Activated CD4-positive, alpha-beta memory T cell treated with anti-CD3 and anti-CD28 coated beads, Interleukin-2, amount 10 ng/mL, durations not matched to agents 7 days and 5 days (primary cell): ENCODE results near the gene REPIN1. TPM values are rescaled to one million over a fixed set of nuclear protein-coding genes. Genes with fewer than 3 reads are reported as not detected.

Source experiments
- CTCF ChIA-PET: fragments of 350-600 bp; sonication (Branson Sonifier 250); formaldehyde crosslinking; loops from one replicate; lab custom pipeline; 2021; ENCODE audit warnings: antibody characterized with exemption, inconsistent platforms; lab: Charles Lee
- POLR2A ChIA-PET: fragments of 350-600 bp; sonication (Branson Sonifier 250); formaldehyde crosslinking; loops from one replicate; lab custom pipeline; 2021; ENCODE audit warnings: antibody characterized with exemption; lab: Charles Lee
- DNase-seq: peaks from one replicate; pipeline ENCODE4 v3.0.0-alpha.2; 2020
- H3K27ac Mint-ChIP-seq: one replicate; pipeline ENCODE4 v1.8.0; 2021; ENCODE audit warnings: mild to moderate bottlenecking, mixed read lengths
- H3K27me3 Mint-ChIP-seq: one replicate; pipeline ENCODE4 v1.8.0; 2021; ENCODE audit warnings: mixed read lengths
- H3K36me3 Mint-ChIP-seq: one replicate; pipeline ENCODE4 v1.8.0; 2021; ENCODE audit warnings: low read depth, mixed read lengths
- H3K4me1 Mint-ChIP-seq: one replicate; pipeline ENCODE4 v1.8.0; 2021; ENCODE audit warnings: mixed read lengths
- H3K4me3 Mint-ChIP-seq: one replicate; pipeline ENCODE4 v1.8.0; 2021; ENCODE audit warnings: mild to moderate bottlenecking, mixed read lengths
- H3K9me3 Mint-ChIP-seq: one replicate; pipeline ENCODE4 v1.8.0; 2021; ENCODE audit warnings: mixed read lengths
- total RNA-seq, 2 experiments: library from RNA; stranded (reverse); gene quantifications; one replicate each; pipeline ENCODE4 v1.2.3, GENCODE V29; 2021

Gene REPIN1
- total RNA-seq, 2 experiments from 2014 or later, result 42.9 to 45.9 TPM

DNA sequence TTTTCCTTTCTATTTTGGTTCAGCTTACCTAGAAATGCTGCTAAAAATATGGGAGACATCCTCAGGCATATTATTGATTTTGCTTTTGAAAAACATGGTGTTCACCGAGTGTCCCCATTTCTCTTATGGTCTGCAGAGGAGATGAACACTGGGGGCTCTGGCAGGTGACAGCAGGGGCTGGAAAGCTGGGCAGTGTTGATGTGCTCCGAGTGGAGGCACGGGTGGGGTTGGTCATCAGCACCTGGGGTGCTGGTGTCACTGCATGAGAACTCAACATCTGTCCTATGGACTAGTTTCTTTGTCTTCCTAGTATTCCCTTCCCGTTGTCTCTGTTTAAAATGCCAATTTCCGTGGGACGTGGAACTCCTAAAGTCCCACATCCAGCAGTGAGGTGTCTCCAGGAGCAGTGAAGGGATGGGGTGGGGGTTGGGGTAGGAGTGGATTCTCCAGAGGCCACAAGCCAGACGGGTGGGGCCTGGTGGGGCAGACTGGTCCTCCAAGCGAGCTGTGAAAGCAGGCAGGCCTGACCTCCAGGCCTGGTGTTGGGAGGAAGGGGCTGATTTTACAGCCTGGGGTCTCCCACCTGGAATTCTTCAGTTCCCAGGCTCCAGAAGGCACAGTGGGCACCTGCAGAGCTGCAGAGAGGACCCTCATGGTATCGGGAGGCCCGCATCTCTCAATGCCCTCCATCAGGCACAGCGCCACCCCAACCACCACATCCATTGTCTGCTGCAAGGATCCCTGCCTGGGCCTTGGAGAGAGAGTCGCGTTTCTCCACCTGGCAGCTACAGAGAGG lies 35.0 kb downstream of the REPIN1 start:
- no peaks in the 10 kb centered on the region for H3K9me3 Mint-ChIP-seq
- peak overlapping the region; percentile 86 for H3K4me3 Mint-ChIP-seq
- ChIA-PET POLR2A (interaction anchor here (1.0 to 4.9 kb wide), 7 partner anchors 11 to 352 kb away, joined by 3 to 41 read pairs (median 10); partner anchors contain the start of genes ACTR3C, LRRC61, REPIN1 and ZNF775), CTCF (interaction anchor here (0.8 to 2.2 kb wide), 4 partner anchors 19 to 352 kb away, joined by 3 to 7 read pairs (median 5); partner anchors contain the start of gene REPIN1)
- peaks cover 12% of the 10 kb centered on the region for H3K36me3 Mint-ChIP-seq
- no peaks in the 10 kb centered on the region for H3K27me3 Mint-ChIP-seq
- peak overlapping the region; percentile 74 for H3K27ac Mint-ChIP-seq
- DNase-seq, result no peak
- H3K4me1 Mint-ChIP-seq, result peaks cover 39% of the 10 kb centered on the region

DNA sequence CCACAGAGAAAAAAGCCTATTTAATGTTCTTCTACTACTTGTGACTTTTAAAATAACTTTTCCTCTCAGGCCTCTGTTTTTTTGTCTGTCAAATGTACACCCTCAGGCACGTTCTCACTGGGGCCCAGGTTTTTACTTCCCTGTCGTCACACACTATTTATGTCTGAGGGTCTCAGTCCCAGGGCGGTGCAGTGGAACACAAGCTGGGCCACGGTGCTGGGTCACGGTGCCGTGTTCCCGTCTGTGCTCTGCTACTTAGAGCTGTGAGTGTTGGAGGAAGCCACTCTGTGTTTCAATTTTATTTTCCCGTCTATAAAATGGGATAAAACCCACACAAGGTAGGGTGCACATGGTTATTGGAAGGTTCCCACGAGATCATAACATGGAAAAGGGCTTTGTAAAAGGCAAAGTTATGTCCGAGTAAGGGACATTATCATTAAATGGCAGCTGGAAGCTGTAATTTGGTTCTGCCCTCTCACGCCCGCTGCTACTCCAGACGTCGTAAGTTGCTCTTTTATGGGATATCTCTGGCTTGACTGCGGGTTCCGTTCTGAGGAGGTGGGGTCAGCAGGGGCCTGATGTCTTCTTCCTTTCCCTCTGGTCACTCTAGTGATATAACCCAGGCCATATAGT lies 35.7 kb downstream of the REPIN1 start:
- Mint-ChIP-seq H3K27me3 (no peaks in the 10 kb centered on the region), H3K4me3 (peak overlapping the region; percentile 86), H3K4me1 (peaks cover 45% of the 10 kb centered on the region), H3K27ac (peak overlapping the region; percentile 74), H3K9me3 (no peaks in the 10 kb centered on the region), H3K36me3 (peaks cover 18% of the 10 kb centered on the region)
- POLR2A ChIA-PET, result interaction anchor here (0.9 to 4.9 kb wide), 7 partner anchors 9 to 351 kb away, joined by 3 to 41 read pairs (median 5); partner anchors contain the start of genes ACTR3C, LRRC61, REPIN1 and ZNF775
- CTCF ChIA-PET, result interaction anchor here (0.8 to 2.9 kb wide), 8 partner anchors 11 to 354 kb away, joined by 3 to 8 read pairs (median 4); partner anchors contain the start of gene REPIN1
- DNase-seq, result no peak

DNA sequence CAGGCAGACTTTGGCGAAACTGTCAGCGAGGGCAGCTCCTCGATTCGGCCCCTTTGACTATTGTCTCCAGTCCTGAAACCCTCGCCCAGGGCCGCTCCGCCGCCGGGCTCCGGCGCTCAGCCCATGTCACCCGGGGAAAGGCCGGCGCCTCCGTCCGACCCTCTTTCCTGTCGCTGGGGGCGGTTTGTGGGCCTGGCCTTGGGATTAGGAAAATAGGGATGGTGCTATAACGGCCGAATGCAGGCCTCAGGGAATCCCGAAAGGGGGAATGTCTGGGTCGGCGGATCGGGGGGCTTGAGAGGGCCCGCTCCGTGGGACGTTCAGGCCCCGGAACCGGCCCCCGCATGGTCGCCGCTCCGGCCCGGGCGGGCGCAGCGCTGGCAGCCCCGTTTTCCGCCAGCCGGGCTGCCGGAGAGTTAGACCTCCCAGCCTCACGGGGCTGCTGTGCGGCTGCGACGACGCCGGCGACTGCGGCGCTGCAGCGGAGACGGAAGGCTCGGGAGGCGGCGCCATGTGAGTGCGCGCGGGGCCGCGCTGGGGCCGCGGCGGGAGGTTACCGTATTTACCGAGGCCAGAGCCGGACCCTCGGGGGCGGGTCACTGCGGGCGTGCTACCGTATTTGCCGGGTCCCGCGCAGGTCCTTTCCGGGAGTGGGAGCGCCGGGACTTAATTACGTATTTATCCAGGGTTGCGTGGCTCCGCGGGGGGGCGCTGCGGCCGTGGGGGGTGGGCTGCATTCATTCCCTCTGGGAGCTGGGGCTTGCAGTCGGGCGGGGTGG lies 36.4 kb downstream of the REPIN1 start:
- no peaks in the 10 kb centered on the region for H3K27me3 Mint-ChIP-seq

DNA sequence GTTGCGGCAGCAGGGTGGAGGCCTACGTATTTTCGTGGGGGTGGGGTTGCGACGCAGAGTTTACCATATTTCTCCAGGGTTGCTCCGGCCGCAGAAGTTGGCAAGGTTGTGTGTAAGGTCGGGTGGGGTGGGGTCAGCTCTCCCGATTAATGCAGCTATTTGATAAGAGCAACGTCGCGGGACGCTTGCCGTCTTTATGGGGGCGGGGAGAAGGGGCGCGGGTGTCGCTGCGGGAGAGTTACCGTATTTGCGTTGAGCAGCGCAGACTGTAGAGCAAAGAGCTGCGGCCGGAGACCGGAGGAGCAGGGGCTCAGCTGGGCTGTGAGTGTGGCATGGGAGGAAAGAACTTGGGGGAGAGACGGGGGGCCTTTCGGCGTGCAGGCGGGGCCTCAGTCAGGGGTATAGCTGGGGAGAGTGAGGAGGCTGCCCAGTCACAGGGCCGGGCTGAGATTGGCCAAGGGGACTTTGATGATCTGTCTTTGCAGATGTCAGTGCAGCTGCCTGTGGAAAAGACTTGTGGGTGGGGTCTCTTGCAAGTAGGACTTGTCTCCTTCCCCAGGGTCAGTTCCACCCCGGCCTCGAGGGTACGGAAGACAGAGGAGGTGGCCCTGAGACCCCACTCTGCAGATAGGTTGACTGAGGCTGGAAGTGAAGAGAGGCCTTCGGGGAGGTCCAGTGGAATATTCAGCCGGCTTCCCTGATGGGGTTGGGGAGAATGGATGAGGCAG lies 37.1 kb downstream of the REPIN1 start:
- CTCF ChIA-PET, result interaction anchor here (0.6 to 2.9 kb wide), 17 partner anchors 9 to 485 kb away, joined by 3 to 12 read pairs (median 4); partner anchors contain the start of genes ACTR3C, LRRC61, REPIN1 and ZNF775
- peak; percentile 60 for DNase-seq
- Mint-ChIP-seq H3K27me3 (no peaks in the 10 kb centered on the region), H3K27ac (peak overlapping the region; percentile 84), H3K4me1 (peaks cover 41% of the 10 kb centered on the region), H3K36me3 (peaks cover 20% of the 10 kb centered on the region), H3K9me3 (no peaks in the 10 kb centered on the region), H3K4me3 (peak overlapping the region; percentile 86)
- POLR2A ChIA-PET, result interaction anchor here (1.0 to 4.9 kb wide), 22 partner anchors 9 to 350 kb away, joined by 3 to 41 read pairs (median 4); partner anchors contain the start of genes ACTR3C, GIMAP8, LRRC61 and REPIN1

More for the DNA sequence above, 36.4 kb downstream of the REPIN1 start:
- ChIA-PET POLR2A (interaction anchor here (0.9 to 4.9 kb wide), 22 partner anchors 9 to 351 kb away, joined by 3 to 41 read pairs (median 4); partner anchors contain the start of genes ACTR3C, GIMAP8, LRRC61 and REPIN1), CTCF (interaction anchor here (0.6 to 2.9 kb wide), 16 partner anchors 10 to 486 kb away, joined by 3 to 12 read pairs (median 4); partner anchors contain the start of genes ACTR3C, LRRC61, REPIN1 and ZNF775)
- H3K4me1 Mint-ChIP-seq, result peaks cover 45% of the 10 kb centered on the region
- peak overlapping the region; percentile 86 for H3K4me3 Mint-ChIP-seq
- H3K27ac Mint-ChIP-seq, result peak overlapping the region; percentile 84
- no peaks in the 10 kb centered on the region for H3K9me3 Mint-ChIP-seq
- peak; percentile 86 for DNase-seq
- peaks cover 18% of the 10 kb centered on the region for H3K36me3 Mint-ChIP-seq

DNA sequence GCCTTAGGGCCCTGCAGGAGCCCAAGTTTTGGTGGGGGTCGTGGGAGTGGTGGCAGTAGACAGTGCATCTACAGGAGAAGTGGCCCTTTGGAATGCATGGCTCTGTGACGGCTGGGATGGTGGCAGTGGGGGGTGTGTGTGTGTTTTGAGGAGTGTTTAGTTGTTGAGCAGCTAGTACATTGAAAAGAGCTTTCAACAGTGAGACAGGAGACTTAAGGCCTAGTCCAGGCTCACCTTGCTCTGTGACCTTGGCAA lies 37.6 kb downstream of the REPIN1 start:
- Mint-ChIP-seq H3K4me3 (peak overlapping the region; percentile 86), H3K36me3 (peaks cover 24% of the 10 kb centered on the region), H3K27me3 (no peaks in the 10 kb centered on the region), H3K27ac (peak overlapping the region; percentile 84), H3K4me1 (peaks cover 39% of the 10 kb centered on the region), H3K9me3 (no peaks in the 10 kb centered on the region)
- CTCF ChIA-PET, result interaction anchor here (0.9 to 2.9 kb wide), 15 partner anchors 9 to 373 kb away, joined by 3 to 12 read pairs (median 4); partner anchors contain the start of genes ACTR3C, LRRC61 and ZNF775
- DNase-seq, result peak; percentile 30
- POLR2A ChIA-PET, result interaction anchor here (0.8 to 4.9 kb wide), 27 partner anchors 9 to 653 kb away, joined by 3 to 41 read pairs (median 4); partner anchors contain the start of genes ACTR3C, GIMAP8, LRRC61 and REPIN1

DNA sequence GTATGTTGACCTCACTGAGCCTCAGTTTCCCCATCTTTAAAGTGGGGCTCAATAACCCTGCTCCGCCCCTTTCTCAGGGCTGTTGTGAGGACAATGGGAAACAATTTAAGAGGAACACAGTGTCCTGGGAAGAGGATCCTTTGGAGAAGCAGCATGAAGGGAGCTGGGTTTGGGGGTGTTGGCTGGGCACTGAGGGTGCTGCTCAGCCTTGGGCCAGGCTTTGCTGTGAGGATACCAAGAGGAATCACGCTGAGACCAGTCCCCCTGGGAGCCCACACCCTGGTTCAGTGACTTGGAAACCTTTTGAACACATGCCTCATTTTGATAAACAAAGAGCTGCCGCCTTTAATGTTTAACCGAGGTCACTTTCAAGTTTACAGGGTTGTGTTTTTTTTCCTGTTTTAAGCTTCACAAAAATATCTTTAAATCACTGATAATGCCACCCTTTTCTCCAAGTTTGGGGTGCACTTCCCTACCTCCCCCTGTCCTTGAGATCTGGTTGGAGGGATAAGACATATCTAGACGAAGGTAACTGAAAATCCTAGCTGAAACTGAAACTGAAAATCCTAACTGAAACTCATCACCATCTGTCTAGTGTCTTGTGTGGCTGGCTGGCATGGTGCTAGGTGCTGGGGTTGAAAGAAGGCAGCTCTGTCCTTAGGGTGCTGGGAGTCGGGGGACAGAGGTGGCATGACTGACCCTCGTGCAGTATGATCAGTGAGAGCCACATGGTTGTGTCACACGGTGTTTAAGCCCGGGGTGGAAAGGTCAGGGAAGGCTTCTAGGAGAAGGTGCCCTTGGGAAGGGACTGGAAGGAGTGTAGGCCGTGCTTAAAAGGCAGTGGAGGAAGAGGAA lies 38.2 kb downstream of the REPIN1 start:
- H3K4me1 Mint-ChIP-seq, result peaks cover 39% of the 10 kb centered on the region
- POLR2A ChIA-PET, result interaction anchor here (0.8 to 4.9 kb wide), 24 partner anchors 10 to 652 kb away, joined by 3 to 41 read pairs (median 4); partner anchors contain the start of genes ACTR3C, GIMAP7, GIMAP8 and LRRC61
- peak overlapping the region; percentile 84 for H3K27ac Mint-ChIP-seq
- H3K9me3 Mint-ChIP-seq, result no peaks in the 10 kb centered on the region
- peak; percentile 58 for DNase-seq
- H3K36me3 Mint-ChIP-seq, result peaks cover 25% of the 10 kb centered on the region
- CTCF ChIA-PET, result interaction anchor here (0.8 to 2.9 kb wide), 17 partner anchors 10 to 372 kb away, joined by 3 to 12 read pairs (median 4); partner anchors contain the start of genes GIMAP1 and REPIN1
- no peaks in the 10 kb centered on the region for H3K27me3 Mint-ChIP-seq
- H3K4me3 Mint-ChIP-seq, result peak overlapping the region; percentile 86

DNA sequence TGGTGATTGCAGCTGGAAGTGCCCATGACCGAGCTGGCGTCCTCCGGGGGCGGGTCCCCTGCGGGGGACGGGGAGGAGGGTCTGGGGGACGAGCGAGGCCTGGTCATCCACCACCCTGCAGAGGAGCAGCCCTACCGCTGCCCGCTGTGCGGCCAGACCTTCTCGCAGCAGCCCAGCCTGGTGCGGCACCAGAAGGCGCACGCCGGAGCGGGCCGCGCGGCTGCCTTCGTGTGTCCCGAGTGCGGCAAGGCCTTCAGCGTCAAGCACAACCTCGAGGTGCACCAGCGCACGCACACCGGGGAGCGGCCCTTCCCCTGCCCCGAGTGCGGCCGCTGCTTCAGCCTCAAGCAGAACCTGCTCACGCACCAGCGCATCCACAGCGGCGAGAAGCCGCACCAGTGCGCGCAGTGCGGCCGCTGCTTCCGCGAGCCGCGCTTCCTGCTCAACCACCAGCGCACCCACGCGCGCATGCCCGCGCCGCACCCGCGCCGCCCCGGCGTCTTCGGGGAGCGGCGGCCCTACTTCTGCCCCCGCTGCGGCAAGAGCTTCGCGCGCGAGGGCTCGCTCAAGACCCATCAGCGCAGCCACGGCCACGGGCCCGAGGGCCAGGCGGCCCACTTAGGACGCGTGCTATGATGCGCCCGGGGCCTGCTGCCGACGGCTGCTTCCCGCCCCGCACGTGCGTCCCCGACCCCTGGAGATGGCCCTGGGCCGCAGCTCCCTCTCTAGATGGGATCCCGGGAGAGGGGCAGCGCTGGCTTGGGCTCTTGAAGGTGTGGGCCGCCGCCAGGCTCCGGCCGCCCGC lies 39.2 kb downstream of the REPIN1 start:
- Mint-ChIP-seq H3K27ac (no peak overlapping the region), H3K4me1 (peaks cover 37% of the 10 kb centered on the region), H3K36me3 (peaks cover 27% of the 10 kb centered on the region), H3K9me3 (no peaks in the 10 kb centered on the region), H3K27me3 (no peaks in the 10 kb centered on the region), H3K4me3 (no peak overlapping the region)
- CTCF ChIA-PET, result interaction anchor here (1.0 to 2.3 kb wide), 6 partner anchors 10 to 371 kb away, joined by 4 to 8 read pairs (median 4); partner anchors contain the start of gene REPIN1
- no peak for DNase-seq
- POLR2A ChIA-PET, result interaction anchor here (0.8 to 4.9 kb wide), 15 partner anchors 10 to 330 kb away, joined by 3 to 41 read pairs (median 6); partner anchors contain the start of genes ACTR3C, GIMAP7, GIMAP8 and LRRC61

DNA sequence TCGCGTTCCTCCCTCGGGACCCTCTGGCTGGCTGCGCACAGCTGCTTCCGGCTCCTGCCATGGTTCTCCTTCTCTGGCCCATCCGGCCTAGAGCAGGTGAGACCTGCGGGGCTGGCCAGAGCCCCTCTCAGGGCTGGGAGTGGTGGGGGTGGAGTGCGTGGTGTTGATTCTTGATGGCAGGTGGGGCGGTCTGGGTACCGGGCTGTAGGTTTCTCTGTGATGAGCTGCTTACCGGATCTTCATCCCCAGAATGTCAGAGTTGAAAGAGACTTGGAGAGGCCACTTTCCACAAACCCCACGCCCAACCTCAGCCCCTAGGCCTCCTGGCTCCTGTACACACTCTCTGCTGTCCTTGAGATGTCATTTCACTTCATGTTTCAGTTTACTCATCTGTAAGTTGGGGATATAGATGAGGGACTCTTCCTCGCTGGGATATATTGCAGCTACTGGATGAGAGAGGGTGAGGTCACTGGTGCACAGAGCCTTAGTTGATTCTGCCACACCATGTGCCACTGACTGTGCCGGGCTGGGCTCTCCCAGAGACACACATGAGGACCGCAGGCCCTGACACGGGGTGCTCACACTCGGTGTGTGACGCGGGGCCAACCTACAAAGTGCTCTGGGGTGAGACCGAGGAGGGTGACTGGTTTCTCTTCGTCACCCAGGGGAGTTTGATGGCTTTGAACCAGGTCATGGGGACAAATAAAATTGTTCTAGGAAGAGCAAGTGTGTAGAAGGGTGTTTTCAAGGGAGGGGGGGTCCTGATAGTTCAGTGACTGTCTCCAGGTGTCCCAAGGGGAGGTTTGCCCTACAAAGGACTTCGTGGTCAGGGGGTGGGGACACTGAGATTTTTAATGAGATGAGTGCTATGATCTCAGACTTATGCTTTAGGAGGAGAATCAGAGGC lies 40.0 kb downstream of the REPIN1 start:
- no peaks in the 10 kb centered on the region for H3K9me3 Mint-ChIP-seq
- peaks cover 33% of the 10 kb centered on the region for H3K4me1 Mint-ChIP-seq
- H3K36me3 Mint-ChIP-seq, result peaks cover 27% of the 10 kb centered on the region
- POLR2A ChIA-PET, result interaction anchor here (3.2 to 4.9 kb wide), 2 partner anchors 28 to 39 kb away, joined by 14 to 41 read pairs; partner anchors contain the start of gene REPIN1
- DNase-seq, result no peak
- H3K27me3 Mint-ChIP-seq, result no peaks in the 10 kb centered on the region
- CTCF ChIA-PET, result interaction anchor here (0.9 to 2.3 kb wide), 3 partner anchors 9 to 370 kb away, joined by 3 to 5 read pairs (median 3); no protein-coding TSS in a partner anchor
- no peak overlapping the region for H3K4me3 Mint-ChIP-seq
- peak overlapping the region; percentile 52 for H3K27ac Mint-ChIP-seq

DNA sequence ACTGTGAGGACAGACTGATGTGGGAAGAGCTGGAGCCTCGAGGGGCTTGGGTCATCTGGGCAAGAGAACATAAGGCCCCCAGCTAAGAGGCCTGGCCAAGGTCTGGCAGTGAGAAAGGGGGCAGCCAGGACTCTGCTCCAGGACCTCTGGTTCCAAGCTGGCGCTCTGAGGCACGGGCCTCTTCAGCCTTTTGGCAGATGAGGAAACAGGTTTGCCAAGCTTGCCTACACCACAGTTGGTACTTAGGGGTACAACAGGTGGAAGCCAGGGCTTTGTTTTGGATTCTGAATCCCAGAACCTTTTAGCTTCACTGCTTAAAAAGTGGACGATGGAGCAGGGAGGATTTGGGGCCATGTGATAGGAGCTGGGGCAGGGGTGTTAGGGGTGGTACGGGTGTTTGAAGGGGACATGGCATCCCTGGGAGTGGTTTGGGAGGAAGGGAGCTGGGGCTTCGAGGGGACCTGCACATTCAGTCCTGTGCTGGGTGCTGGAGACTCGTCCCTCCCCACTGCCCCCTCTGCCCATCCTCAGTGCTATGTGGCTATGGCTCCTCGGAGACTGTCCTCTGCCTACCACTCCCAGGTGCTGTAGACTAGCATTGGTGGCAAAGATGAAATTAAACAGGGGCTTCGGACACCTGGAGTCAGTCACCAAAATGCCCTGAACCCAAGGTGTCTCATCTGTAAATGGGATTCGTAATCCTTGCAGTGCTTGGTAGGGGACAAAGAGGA lies 40.8 kb downstream of the REPIN1 start:
- POLR2A ChIA-PET, result no interaction called here
- no peak for DNase-seq
- H3K27ac Mint-ChIP-seq, result peak overlapping the region; percentile 40
- H3K36me3 Mint-ChIP-seq, result peaks cover 27% of the 10 kb centered on the region
- peaks cover 25% of the 10 kb centered on the region for H3K4me1 Mint-ChIP-seq
- CTCF ChIA-PET, result interaction anchor here (0.9 to 2.3 kb wide), 4 partner anchors 8 to 369 kb away, joined by 3 to 5 read pairs (median 4); no protein-coding TSS in a partner anchor
- no peaks in the 10 kb centered on the region for H3K9me3 Mint-ChIP-seq
- H3K4me3 Mint-ChIP-seq, result no peak overlapping the region
- no peaks in the 10 kb centered on the region for H3K27me3 Mint-ChIP-seq
